ENCODE results near the gene BIK. TPM values are rescaled to one million over a fixed set of nuclear protein-coding genes. Genes with fewer than 3 reads are reported as not detected.

BIK gene, protein sequence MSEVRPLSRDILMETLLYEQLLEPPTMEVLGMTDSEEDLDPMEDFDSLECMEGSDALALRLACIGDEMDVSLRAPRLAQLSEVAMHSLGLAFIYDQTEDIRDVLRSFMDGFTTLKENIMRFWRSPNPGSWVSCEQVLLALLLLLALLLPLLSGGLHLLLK
- 1 to 10 TPM; 1.1 to 2.6 (median 1.4) TPM for total RNA-seq
- 1 to 10 TPM; 2.2 to 4.3 TPM for polyA plus RNA-seq
- 3.0 reads per million, percentile 16 among the genes with 10 or more reads in this experiment for total RNA-seq

DNA sequence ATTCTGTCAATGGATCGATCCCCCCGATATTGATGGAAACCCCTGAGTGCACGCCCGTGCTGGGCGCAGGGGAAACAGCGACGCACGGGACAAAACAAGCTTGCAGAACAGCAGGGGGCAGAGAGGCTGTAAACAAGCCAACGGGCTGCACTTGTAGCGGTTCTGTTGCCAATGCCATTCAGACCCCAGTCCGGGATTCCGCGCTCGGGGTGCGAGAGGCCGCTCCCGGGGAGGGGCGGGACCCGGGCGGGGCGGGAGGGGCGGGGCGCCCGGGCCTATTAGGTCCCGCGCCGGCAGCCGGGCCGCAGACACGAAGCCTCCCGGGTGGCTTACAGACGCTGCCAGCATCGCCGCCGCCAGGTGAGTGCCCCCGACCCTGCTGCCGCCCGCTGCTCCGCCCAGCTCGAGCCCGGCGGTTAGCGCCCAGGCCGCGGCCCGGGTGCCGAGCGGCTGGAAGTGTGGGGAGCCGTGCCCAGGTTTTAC is at the start of gene BIK:
Gene BIK, plus strand, starts transcription at position 307 of the 483 bp plus-strand sequence. CDS start 13,273 bp downstream, outside the sequence.
- H3K27me3 Mint-ChIP-seq, result peaks cover 0 to 45% (median 0%) of the 10 kb centered on the region in 5 donors
- H3K9me3 ChIP-seq (ENCODE audit: control insufficient read depth in 2 of 3, low read length in 3 of 3), result no peaks in the 10 kb centered on the region
- H3K36me3 Mint-ChIP-seq, result no peaks in the 10 kb centered on the region
- H3K27ac ChIP-seq (ENCODE audit: low read depth, low read length), result peak within 1 kb of the TSS; percentile 53
- ChIA-PET CTCF (interaction anchor here (0.5 to 1.0 kb wide), 2 partner anchors 39 to 420 kb away, joined by 3 to 4 read pairs; no protein-coding TSS in a partner anchor), POLR2A (interaction anchor here (1.0 to 1.5 kb wide), 2 partner anchors 11 to 37 kb away, joined by 3 read pairs; no protein-coding TSS in a partner anchor)
- peaks cover 0 to 9% (median 7%) of the 10 kb centered on the region in 7 donors for H3K4me1 Mint-ChIP-seq
- peaks cover 0 to 4% (median 0%) of the 10 kb centered on the region in 3 experiments for H3K36me3 ChIP-seq (ENCODE audit: control insufficient read depth in 2 of 3, insufficient read depth in 3 of 3, low read length in 3 of 3)
- DNase-seq (peak; percentile 10 to 41 (median 29)), ATAC-seq (peak; percentile 69)
- H3K9me3 Mint-ChIP-seq, result no peaks in the 10 kb centered on the region
- H3K27me3 ChIP-seq (ENCODE audit: control insufficient read depth in 2 of 2, insufficient read depth in 2 of 2, low read length in 2 of 2), result no peaks in the 10 kb centered on the region
- peak within 1 kb of the TSS; percentile 81 to 90 (median 84) for H3K4me3 Mint-ChIP-seq
- H3K4me3 ChIP-seq (ENCODE audit: low read length), result peak within 1 kb of the TSS; percentile 74
- intact Hi-C loops (cut with micrococcal nuclease), result loop anchor here (1.0 to 2.0 kb wide), 3 partner anchors 21 to 26 kb away; partner anchors contain the start of gene TTLL1 (in 2 of the 2)
- H3K27ac Mint-ChIP-seq, result peak within 1 kb of the TSS in 5 of 9 donors; percentile 22 to 87 (median 72)
- H3K4me1 ChIP-seq (ENCODE audit: control insufficient read depth in 2 of 2, insufficient read depth in 2 of 2, low read length in 2 of 2), result peaks cover 0 to 6% of the 10 kb centered on the region in 2 donors

DNA sequence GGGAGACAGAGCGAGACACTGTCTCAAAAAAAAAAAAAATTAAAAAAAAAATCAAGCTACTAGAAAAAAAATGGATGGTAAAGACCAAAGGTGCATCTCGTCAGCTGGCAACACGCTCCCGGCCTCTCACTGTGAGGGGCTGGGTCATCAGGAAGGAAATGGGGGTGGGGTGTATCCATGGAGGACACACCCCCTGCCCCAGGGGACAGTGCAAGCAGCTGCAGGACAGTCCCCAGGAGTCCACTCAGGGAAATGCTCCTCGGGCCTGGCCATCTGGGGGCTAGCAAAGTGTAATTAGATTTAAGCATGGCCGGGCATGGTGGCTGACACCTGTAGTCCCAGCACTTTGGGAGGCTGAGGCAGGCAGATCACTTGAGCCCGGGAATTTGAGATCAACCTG is 44.4 kb upstream of the BIK start:
- Histone ChIP-seq H3K4me1 (ENCODE audit: control insufficient read depth in 2 of 2, insufficient read depth in 2 of 2, low read length in 2 of 2) (no peaks in the 10 kb centered on the region), H3K4me3 (ENCODE audit: low read length) (no peak overlapping the region), H3K27me3 (ENCODE audit: control insufficient read depth in 2 of 2, insufficient read depth in 2 of 2, low read length in 2 of 2) (no peaks in the 10 kb centered on the region), H3K27ac (ENCODE audit: low read depth, low read length) (no peak overlapping the region), H3K9me3 (ENCODE audit: control insufficient read depth in 2 of 3, low read length in 3 of 3) (no peaks in the 10 kb centered on the region), H3K36me3 (ENCODE audit: control insufficient read depth in 2 of 3, insufficient read depth in 3 of 3, low read length in 3 of 3) (peaks cover 0 to 40% (median 0%) of the 10 kb centered on the region in 3 experiments)
- DNase-seq (no peak), ATAC-seq (no peak)
- Mint-ChIP-seq H3K36me3 (peaks cover 1 to 51% (median 20%) of the 10 kb centered on the region in 5 donors), H3K4me1 (peaks cover 0 to 2% (median 0%) of the 10 kb centered on the region in 7 donors), H3K27ac (no peak overlapping the region), H3K9me3 (no peaks in the 10 kb centered on the region), H3K27me3 (no peaks in the 10 kb centered on the region), H3K4me3 (no peak overlapping the region)
- CTCF ChIA-PET, result no interaction called here
- POLR2A ChIA-PET, result no interaction called here
- intact Hi-C loops (cut with micrococcal nuclease), result no loop called here

DNA sequence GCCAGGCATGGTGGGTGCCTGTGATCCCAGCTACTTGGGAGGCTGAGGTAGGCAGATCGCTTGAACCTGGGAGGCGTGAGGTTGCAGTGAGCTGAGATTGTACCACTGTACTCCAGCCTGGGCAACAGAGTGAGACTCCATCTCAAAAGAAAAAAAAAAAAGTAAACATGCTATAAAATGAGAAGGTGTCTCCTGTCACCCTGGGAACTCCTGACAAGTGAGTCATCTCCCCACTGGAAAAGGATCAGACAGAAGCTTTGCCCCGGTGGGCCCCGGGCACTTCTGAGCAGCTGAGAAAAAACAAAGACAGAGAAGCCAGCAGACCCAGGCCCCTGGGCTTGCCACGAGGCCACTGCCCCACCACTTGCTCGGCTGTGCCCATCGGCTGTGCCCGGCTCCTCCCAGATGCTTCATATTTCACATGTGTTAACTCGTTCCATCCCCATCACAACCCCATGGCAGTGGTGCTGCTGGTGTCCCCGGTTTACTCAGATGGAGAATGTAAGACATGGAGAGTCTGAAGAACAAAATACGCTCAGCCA is 43.6 kb upstream of the BIK start:
- H3K4me3 Mint-ChIP-seq, result no peak overlapping the region
- H3K4me1 Mint-ChIP-seq, result peaks cover 0 to 2% (median 0%) of the 10 kb centered on the region in 7 donors
- no peaks in the 10 kb centered on the region for H3K27me3 Mint-ChIP-seq
- H3K9me3 Mint-ChIP-seq, result no peaks in the 10 kb centered on the region
- CTCF ChIA-PET, result no interaction called here
- no peak overlapping the region for H3K27ac ChIP-seq (ENCODE audit: low read depth, low read length)
- H3K27ac Mint-ChIP-seq, result no peak overlapping the region
- ATAC-seq (no peak), DNase-seq (no peak)
- POLR2A ChIA-PET, result interaction anchor here (0.7 kb wide), 1 partner anchor 58 kb away, joined by 5 read pairs; no protein-coding TSS in a partner anchor
- peaks cover 0 to 43% (median 15%) of the 10 kb centered on the region in 5 donors for H3K36me3 Mint-ChIP-seq
- peaks cover 0 to 36% (median 0%) of the 10 kb centered on the region in 3 experiments for H3K36me3 ChIP-seq (ENCODE audit: control insufficient read depth in 2 of 3, insufficient read depth in 3 of 3, low read length in 3 of 3)
- intact Hi-C loops (cut with micrococcal nuclease), result no loop called here
- H3K4me3 ChIP-seq (ENCODE audit: low read length), result no peak overlapping the region
- no peaks in the 10 kb centered on the region for H3K9me3 ChIP-seq (ENCODE audit: control insufficient read depth in 2 of 3, low read length in 3 of 3)
- no peaks in the 10 kb centered on the region for H3K4me1 ChIP-seq (ENCODE audit: control insufficient read depth in 2 of 2, insufficient read depth in 2 of 2, low read length in 2 of 2)
- H3K27me3 ChIP-seq (ENCODE audit: control insufficient read depth in 2 of 2, insufficient read depth in 2 of 2, low read length in 2 of 2), result no peaks in the 10 kb centered on the region

DNA sequence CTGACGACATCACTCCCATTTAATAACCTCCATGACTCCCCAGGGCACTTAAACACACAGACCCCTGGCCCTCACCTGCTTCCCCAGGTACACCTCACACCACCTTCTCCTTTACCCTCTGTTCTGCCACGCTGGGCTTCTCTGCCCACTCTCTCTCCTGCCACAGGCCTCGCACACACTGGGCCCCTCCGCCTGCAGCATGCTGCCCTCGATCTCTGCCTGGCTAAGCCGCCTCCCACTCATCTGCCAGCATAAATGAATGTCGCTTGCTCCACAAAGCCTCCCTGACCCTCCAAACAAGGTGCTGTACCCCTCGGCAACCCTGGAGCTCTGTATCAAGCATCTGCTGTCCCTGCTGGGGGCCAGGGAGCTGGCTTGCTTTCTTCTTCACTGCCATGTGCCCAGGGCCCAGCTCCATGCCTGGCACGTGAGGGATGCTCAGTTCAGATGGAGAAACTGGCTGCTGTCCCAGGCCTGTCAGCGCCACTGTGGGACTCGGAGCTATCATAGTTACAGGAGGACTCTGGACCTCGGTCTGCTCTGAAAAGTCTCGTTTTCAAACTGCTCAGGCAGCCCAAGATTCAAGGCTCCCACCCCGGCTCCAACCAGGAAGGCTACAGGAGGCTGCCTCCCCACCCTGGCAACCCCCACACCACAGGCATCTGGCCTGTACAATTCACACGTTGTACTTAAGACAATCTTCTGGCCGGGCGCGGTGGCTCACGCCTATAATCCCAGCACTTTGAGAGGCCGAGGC is 33.3 kb upstream of the BIK start:
- ChIA-PET CTCF (no interaction called here), POLR2A (no interaction called here)
- no peaks in the 10 kb centered on the region for H3K9me3 ChIP-seq (ENCODE audit: control insufficient read depth in 2 of 3, low read length in 3 of 3)
- Mint-ChIP-seq H3K36me3 (peaks cover 0 to 19% (median 5%) of the 10 kb centered on the region in 5 donors), H3K27me3 (no peaks in the 10 kb centered on the region), H3K4me3 (no peak overlapping the region), H3K9me3 (no peaks in the 10 kb centered on the region), H3K27ac (no peak overlapping the region), H3K4me1 (no peaks in the 10 kb centered on the region)
- intact Hi-C loops (cut with micrococcal nuclease), result no loop called here
- DNase-seq (no peak), ATAC-seq (no peak)
- H3K36me3 ChIP-seq (ENCODE audit: control insufficient read depth in 2 of 3, insufficient read depth in 3 of 3, low read length in 3 of 3), result peaks cover 0 to 8% (median 0%) of the 10 kb centered on the region in 3 experiments
- H3K27ac ChIP-seq (ENCODE audit: low read depth, low read length), result no peak overlapping the region
- H3K4me3 ChIP-seq (ENCODE audit: low read length), result no peak overlapping the region
- no peaks in the 10 kb centered on the region for H3K4me1 ChIP-seq (ENCODE audit: control insufficient read depth in 2 of 2, insufficient read depth in 2 of 2, low read length in 2 of 2)
- no peaks in the 10 kb centered on the region for H3K27me3 ChIP-seq (ENCODE audit: control insufficient read depth in 2 of 2, insufficient read depth in 2 of 2, low read length in 2 of 2)

DNA sequence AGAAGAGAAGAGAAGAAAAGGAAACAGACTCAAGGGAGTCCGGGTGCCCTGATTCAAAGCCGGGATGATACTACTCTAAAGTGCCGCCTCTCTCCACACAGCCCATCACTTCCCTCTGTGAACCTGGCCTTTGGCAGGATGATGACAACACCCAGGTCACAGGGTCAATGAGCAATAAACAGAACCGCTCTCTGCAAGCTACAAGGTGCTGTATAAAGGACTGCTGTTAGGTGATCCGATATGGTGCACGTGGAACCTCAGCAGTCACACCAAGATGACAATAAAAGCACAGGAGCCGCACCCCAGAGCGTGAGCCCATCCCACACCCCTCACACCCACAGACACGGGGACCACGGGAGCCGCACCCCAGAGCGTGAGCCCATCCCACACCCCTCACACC is 32.0 kb upstream of the BIK start:
- H3K9me3 Mint-ChIP-seq, result no peaks in the 10 kb centered on the region
- Histone ChIP-seq H3K9me3 (ENCODE audit: control insufficient read depth in 2 of 3, low read length in 3 of 3) (no peaks in the 10 kb centered on the region), H3K4me3 (ENCODE audit: low read length) (no peak overlapping the region), H3K4me1 (ENCODE audit: control insufficient read depth in 2 of 2, insufficient read depth in 2 of 2, low read length in 2 of 2) (no peaks in the 10 kb centered on the region), H3K36me3 (ENCODE audit: control insufficient read depth in 2 of 3, insufficient read depth in 3 of 3, low read length in 3 of 3) (peaks cover 0 to 8% (median 0%) of the 10 kb centered on the region in 3 experiments), H3K27ac (ENCODE audit: low read depth, low read length) (no peak overlapping the region), H3K27me3 (ENCODE audit: control insufficient read depth in 2 of 2, insufficient read depth in 2 of 2, low read length in 2 of 2) (no peaks in the 10 kb centered on the region)
- peak overlapping the region in 1 of 9 donors; percentile 56 for H3K27ac Mint-ChIP-seq
- CTCF ChIA-PET, result no interaction called here
- no peaks in the 10 kb centered on the region for H3K27me3 Mint-ChIP-seq
- H3K4me1 Mint-ChIP-seq, result no peaks in the 10 kb centered on the region
- H3K4me3 Mint-ChIP-seq, result no peak overlapping the region
- POLR2A ChIA-PET, result no interaction called here
- H3K36me3 Mint-ChIP-seq, result peaks cover 0 to 17% (median 5%) of the 10 kb centered on the region in 5 donors
- intact Hi-C loops (cut with micrococcal nuclease), result no loop called here
- ATAC-seq (no peak), DNase-seq (no peak)

DNA sequence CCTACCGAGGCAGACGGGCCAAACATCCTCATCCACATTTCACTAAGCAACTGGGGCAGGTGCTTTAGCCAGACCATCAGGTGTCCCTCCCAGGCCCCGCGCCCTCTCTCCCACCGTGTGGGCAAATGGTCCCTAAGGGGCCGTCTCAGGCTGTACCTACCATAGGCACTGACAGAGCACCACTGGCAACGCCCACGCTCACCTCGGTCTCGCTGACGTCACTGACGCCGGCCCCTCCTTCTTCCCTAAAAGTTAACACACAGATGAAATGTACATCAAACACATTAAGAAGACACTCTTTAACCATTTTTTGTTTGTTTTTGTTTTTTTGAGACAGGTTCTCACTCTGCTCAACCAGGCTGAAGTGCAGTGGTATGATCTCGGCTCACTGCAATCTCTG is 30.8 kb upstream of the BIK start:
- DNase-seq, result no peak
- Mint-ChIP-seq H3K4me1 (no peaks in the 10 kb centered on the region), H3K27me3 (no peaks in the 10 kb centered on the region), H3K27ac (no peak overlapping the region), H3K9me3 (no peaks in the 10 kb centered on the region), H3K4me3 (no peak overlapping the region), H3K36me3 (peaks cover 0 to 17% (median 5%) of the 10 kb centered on the region in 5 donors)
- Histone ChIP-seq H3K27me3 (ENCODE audit: control insufficient read depth in 2 of 2, insufficient read depth in 2 of 2, low read length in 2 of 2) (no peaks in the 10 kb centered on the region), H3K36me3 (ENCODE audit: control insufficient read depth in 2 of 3, insufficient read depth in 3 of 3, low read length in 3 of 3) (peaks cover 0 to 8% (median 0%) of the 10 kb centered on the region in 3 experiments), H3K9me3 (ENCODE audit: control insufficient read depth in 2 of 3, low read length in 3 of 3) (no peaks in the 10 kb centered on the region), H3K4me1 (ENCODE audit: control insufficient read depth in 2 of 2, insufficient read depth in 2 of 2, low read length in 2 of 2) (no peaks in the 10 kb centered on the region), H3K27ac (ENCODE audit: low read depth, low read length) (no peak overlapping the region), H3K4me3 (ENCODE audit: low read length) (no peak overlapping the region)
- CTCF ChIA-PET, result no interaction called here
- POLR2A ChIA-PET, result no interaction called here
- intact Hi-C loops (cut with micrococcal nuclease), result no loop called here
- no peak for ATAC-seq
